ENCODE data around the gene KANSL1. TPM values are rescaled to one million over a fixed set of nuclear protein-coding genes. Genes with fewer than 3 reads are reported as not detected.

Gene KANSL1
- total and polyA plus RNA-seq, 2 donors (not counting 1 experiment from before 2014, with no cell fraction given) = 36.8 to 233 TPM

DNA sequence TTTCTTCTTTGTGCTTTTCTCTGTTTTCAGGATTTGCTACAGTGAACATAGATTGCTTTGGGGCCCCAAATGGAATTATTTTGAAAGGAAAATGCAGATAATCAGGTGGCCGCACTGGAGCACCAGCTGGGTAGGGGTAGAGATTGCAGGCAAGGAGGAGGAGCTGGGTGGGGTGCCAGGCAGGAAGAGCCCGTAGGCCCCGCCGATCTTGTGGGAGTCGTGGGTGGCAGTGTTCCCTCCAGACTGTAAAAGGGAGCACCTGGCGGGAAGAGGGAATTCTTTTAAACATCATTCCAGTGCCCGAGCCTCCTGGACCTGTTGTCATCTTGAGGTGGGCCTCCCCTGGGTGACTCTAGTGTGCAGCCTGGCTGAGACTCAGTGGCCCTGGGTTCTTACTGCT is 192.9 kb downstream of the KANSL1 start:
- H3K9me3 ChIP-seq (ENCODE audit: control extremely low read depth in 1 of 3, control insufficient read depth in 2 of 3, insufficient read depth in 1 of 3, low read length in 2 of 3) = no peaks in the 10 kb centered on the region
- DNase-seq (no peak), ATAC-seq (ENCODE audit: low read depth) (no peak)
- no peak overlapping the region for H3K4me2 ChIP-seq (replicated peaks; ENCODE audit: low read depth, low read length, poor library complexity, severe bottlenecking)
- H3K4me1 ChIP-seq (ENCODE audit: control insufficient read depth in 2 of 2, insufficient read depth in 2 of 2, low read length in 2 of 2) = peaks cover 0 to 5% of the 10 kb centered on the region in 2 donors
- H3K4me3 ChIP-seq (ENCODE audit: control extremely low read depth in 1 of 5, extremely low read depth in 1 of 5, insufficient read depth in 1 of 5, low read depth in 2 of 5, low read length in 4 of 5) = no peak overlapping the region
- Mint-ChIP-seq H3K4me1 (no peaks in the 10 kb centered on the region), H3K27me3 (no peaks in the 10 kb centered on the region), H3K9me3 (ENCODE audit: insufficient read depth) (no peaks in the 10 kb centered on the region), H3K27ac (no peak overlapping the region), H3K4me3 (no peak overlapping the region)
- no peak overlapping the region for H2AFZ ChIP-seq (ENCODE audit: insufficient read depth, low read depth, low read length, poor library complexity, severe bottlenecking)
- H3K9ac ChIP-seq (ENCODE audit: low read length) = no peak overlapping the region
- H3K27me3 ChIP-seq (replicated peaks in 1 of 4; ENCODE audit: control extremely low read depth in 1 of 4, control insufficient read depth in 3 of 4, insufficient read depth in 4 of 4, low read length in 3 of 4) = no peaks in the 10 kb centered on the region
- TF ChIP-seq, protein P1, sequence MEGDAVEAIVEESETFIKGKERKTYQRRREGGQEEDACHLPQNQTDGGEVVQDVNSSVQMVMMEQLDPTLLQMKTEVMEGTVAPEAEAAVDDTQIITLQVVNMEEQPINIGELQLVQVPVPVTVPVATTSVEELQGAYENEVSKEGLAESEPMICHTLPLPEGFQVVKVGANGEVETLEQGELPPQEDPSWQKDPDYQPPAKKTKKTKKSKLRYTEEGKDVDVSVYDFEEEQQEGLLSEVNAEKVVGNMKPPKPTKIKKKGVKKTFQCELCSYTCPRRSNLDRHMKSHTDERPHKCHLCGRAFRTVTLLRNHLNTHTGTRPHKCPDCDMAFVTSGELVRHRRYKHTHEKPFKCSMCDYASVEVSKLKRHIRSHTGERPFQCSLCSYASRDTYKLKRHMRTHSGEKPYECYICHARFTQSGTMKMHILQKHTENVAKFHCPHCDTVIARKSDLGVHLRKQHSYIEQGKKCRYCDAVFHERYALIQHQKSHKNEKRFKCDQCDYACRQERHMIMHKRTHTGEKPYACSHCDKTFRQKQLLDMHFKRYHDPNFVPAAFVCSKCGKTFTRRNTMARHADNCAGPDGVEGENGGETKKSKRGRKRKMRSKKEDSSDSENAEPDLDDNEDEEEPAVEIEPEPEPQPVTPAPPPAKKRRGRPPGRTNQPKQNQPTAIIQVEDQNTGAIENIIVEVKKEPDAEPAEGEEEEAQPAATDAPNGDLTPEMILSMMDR (IDR thresholded peaks at IDR 0.05) = no peak
- no peak for TF ChIP-seq EZH2 (IDR thresholded peaks at IDR 0.05; ENCODE audit: borderline replicate concordance, insufficient read depth, low read depth, low read length, poor library complexity, severe bottlenecking)
- no peak overlapping the region for H3K27ac ChIP-seq (ENCODE audit: low read length in 2 of 2)
- intact Hi-C loops (cut with micrococcal nuclease) = no loop called here
- no peaks in the 10 kb centered on the region for H3K36me3 ChIP-seq (replicated peaks in 1 of 2; ENCODE audit: control extremely low read depth in 1 of 2, control insufficient read depth in 1 of 2, extremely low read depth in 1 of 2, insufficient read depth in 2 of 2, low read length in 1 of 2)
- ChIA-PET POLR2A (no interaction called here), CTCF (interaction anchor here (0.6 to 7.6 kb wide), 6 partner anchors 20 to 286 kb away, joined by 6 to 122 read pairs (median 40); no protein-coding TSS in a partner anchor)
- no peaks in the 10 kb centered on the region for H3K79me2 ChIP-seq (ENCODE audit: control insufficient read depth, insufficient read depth, low read length)
- H4K20me1 ChIP-seq (ENCODE audit: control insufficient read depth, insufficient read depth, low read length, poor library complexity, severe bottlenecking) = no peaks in the 10 kb centered on the region
- WGBS (ENCODE audit: insufficient coverage) = 82% methylated on average over 7 of the region's 7 CpGs

DNA sequence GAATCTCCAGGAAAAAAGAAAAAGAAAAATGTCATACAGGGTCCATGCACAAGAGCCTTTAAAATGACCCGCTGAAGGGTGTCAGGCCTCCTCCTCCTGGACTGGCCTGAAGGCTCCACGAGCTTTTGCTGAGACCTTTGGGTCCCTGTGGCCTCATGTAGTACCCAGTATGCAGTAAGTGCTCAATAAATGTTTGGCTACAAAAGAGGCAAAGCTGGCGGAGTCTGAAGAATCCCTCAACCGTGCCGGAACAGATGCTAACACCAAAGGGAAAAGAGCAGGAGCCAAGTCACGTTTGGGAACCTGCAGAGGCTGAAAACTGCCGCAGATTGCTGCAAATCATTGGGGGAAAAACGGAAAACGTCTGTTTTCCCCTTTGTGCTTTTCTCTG is 193.3 kb downstream of the KANSL1 start:
- Mint-ChIP-seq H3K4me3 (no peak overlapping the region), H3K27me3 (no peaks in the 10 kb centered on the region), H3K4me1 (no peaks in the 10 kb centered on the region), H3K27ac (no peak overlapping the region), H3K9me3 (ENCODE audit: insufficient read depth) (no peaks in the 10 kb centered on the region)
- Histone ChIP-seq H3K4me3 (ENCODE audit: control extremely low read depth in 1 of 5, extremely low read depth in 1 of 5, insufficient read depth in 1 of 5, low read depth in 2 of 5, low read length in 4 of 5) (no peak overlapping the region), H3K27me3 (replicated peaks in 1 of 4; ENCODE audit: control extremely low read depth in 1 of 4, control insufficient read depth in 3 of 4, insufficient read depth in 4 of 4, low read length in 3 of 4) (no peaks in the 10 kb centered on the region), H3K9me3 (ENCODE audit: control extremely low read depth in 1 of 3, control insufficient read depth in 2 of 3, insufficient read depth in 1 of 3, low read length in 2 of 3) (no peaks in the 10 kb centered on the region), H4K20me1 (ENCODE audit: control insufficient read depth, insufficient read depth, low read length, poor library complexity, severe bottlenecking) (no peaks in the 10 kb centered on the region), H2AFZ (ENCODE audit: insufficient read depth, low read depth, low read length, poor library complexity, severe bottlenecking) (no peak overlapping the region), H3K36me3 (replicated peaks in 1 of 2; ENCODE audit: control extremely low read depth in 1 of 2, control insufficient read depth in 1 of 2, extremely low read depth in 1 of 2, insufficient read depth in 2 of 2, low read length in 1 of 2) (no peaks in the 10 kb centered on the region), H3K9ac (ENCODE audit: low read length) (no peak overlapping the region), H3K4me1 (ENCODE audit: control insufficient read depth in 2 of 2, insufficient read depth in 2 of 2, low read length in 2 of 2) (peaks cover 0 to 5% of the 10 kb centered on the region in 2 donors), H3K4me2 (replicated peaks; ENCODE audit: low read depth, low read length, poor library complexity, severe bottlenecking) (no peak overlapping the region), H3K27ac (ENCODE audit: low read length in 2 of 2) (no peak overlapping the region), H3K79me2 (ENCODE audit: control insufficient read depth, insufficient read depth, low read length) (no peaks in the 10 kb centered on the region)
- ChIA-PET POLR2A (no interaction called here), CTCF (interaction anchor here (0.6 to 7.6 kb wide), 5 partner anchors 20 to 287 kb away, joined by 3 to 122 read pairs (median 11); no protein-coding TSS in a partner anchor)
- ATAC-seq (ENCODE audit: low read depth) (no peak), DNase-seq (no peak)
- intact Hi-C loops (cut with micrococcal nuclease) = no loop called here
- no peak for TF ChIP-seq EZH2 (IDR thresholded peaks at IDR 0.05; ENCODE audit: borderline replicate concordance, insufficient read depth, low read depth, low read length, poor library complexity, severe bottlenecking)
- TF ChIP-seq, protein P1 (IDR thresholded peaks at IDR 0.05) = no peak
- 81% methylated on average over 9 of the region's 9 CpGs for WGBS (ENCODE audit: insufficient coverage)
